Karpas-422 (cell line): ENCODE data around the gene TUBE1. TPM values are rescaled to one million over a fixed set of nuclear protein-coding genes. Genes with fewer than 3 reads are reported as not detected.

Experiments
- DNase-seq: peaks from one replicate; pipeline ENCODE4 v3.0.0-alpha.2; 2015
- H2AFZ ChIP-seq: fragments of 200-600 bp; sonication (generic); 2 replicates; pipeline ENCODE4 v1.6.1; 2014; ENCODE audit warnings: antibody characterized with exemption, low read length, mixed read lengths
- H3K27ac ChIP-seq: fragments of 200-600 bp; sonication (generic); 2 replicates; pipeline ENCODE4 v1.5.1; 2014; ENCODE audit warnings: mild to moderate bottlenecking, low read length, moderate library complexity
- H3K27me3 ChIP-seq: fragments of 200-600 bp; sonication (generic); 2 replicates; pipeline ENCODE4 v1.6.1; 2014; ENCODE audit warnings: low read length, mixed read lengths
- H3K36me3 ChIP-seq: fragments of 200-600 bp; sonication (generic); 2 replicates; pipeline ENCODE4 v1.6.1; 2014; ENCODE audit warnings: low read length, mixed read lengths; ENCODE audit not compliant: insufficient read depth
- H3K4me1 ChIP-seq: fragments of 200-600 bp; sonication (generic); 2 replicates; pipeline ENCODE4 v1.6.1; 2014; ENCODE audit warnings: mild to moderate bottlenecking, low read length, mixed read lengths
- H3K4me2 ChIP-seq: fragments of 200-600 bp; sonication (generic); 2 replicates; pipeline ENCODE4 v1.6.1; 2014; ENCODE audit warnings: low read length, low read depth, mild to moderate bottlenecking; ENCODE audit not compliant: poor library complexity, severe bottlenecking
- H3K4me3 ChIP-seq: fragments of 200-600 bp; sonication (generic); 2 replicates; pipeline ENCODE4 v1.5.1; 2014; ENCODE audit warnings: mild to moderate bottlenecking, antibody characterized with exemption, low read length, mixed read lengths
- H3K79me2 ChIP-seq: fragments of 200-600 bp; sonication (generic); 2 replicates; pipeline ENCODE4 v1.6.1; 2014; ENCODE audit warnings: mild to moderate bottlenecking, low read length, mixed read lengths
- H3K9ac ChIP-seq: fragments of 200-600 bp; sonication (generic); 2 replicates; pipeline ENCODE4 v1.6.0; 2014; ENCODE audit warnings: low read length
- H3K9me2 ChIP-seq: fragments of 200-600 bp; sonication (generic), shearing (Covaris generic); replicated peaks from 2 replicates; pipeline ENCODE4 v1.6.0; 2014; ENCODE audit warnings: mild to moderate bottlenecking, low read length, moderate library complexity; ENCODE audit not compliant: insufficient read depth
- H3K9me3 ChIP-seq: fragments of 300-700, 200-600 bp; sonication (generic); 2 replicates; pipeline ENCODE4 v1.6.1; 2014; ENCODE audit warnings: low read length, mixed read lengths
- H4K20me1 ChIP-seq: fragments of 200-600 bp; sonication (generic); 2 replicates; pipeline ENCODE4 v1.6.1; 2014; ENCODE audit warnings: mild to moderate bottlenecking, antibody characterized with exemption, low read length, low read depth; ENCODE audit not compliant: insufficient read depth
- total RNA-seq: library from RNA; depleted of rRNA; stranded (reverse); fragments of >200 nt; shearing (Covaris generic); gene quantifications from 2 replicates; pipeline ENCODE4 v1.2.3, GENCODE V29; 2014; ENCODE audit warnings: low replicate concordance

TUBE1 gene
- total RNA-seq, 1 experiment from 2014 or later: 110 TPM

DNA sequence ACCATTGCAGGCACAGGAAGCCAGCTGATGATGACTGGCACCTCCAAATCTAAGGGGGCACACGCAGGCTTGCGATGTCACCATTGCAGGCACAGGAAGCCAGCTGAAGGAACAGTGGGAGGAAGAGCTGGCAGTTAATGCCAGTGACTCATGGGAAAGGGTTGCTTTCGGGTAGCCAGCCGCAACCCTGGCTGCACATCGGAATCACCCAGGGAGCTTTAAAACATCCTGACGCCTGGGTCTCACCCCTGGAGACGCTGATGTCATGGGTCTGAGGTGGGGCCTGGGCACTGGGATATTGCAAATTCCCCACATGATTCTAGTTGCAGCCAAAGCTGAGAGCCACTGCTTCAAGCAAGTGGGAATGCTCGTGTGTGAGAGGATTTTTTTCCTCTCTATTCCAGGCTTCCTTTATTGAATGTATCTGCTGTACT is 49.5 kb downstream of the TUBE1 start:
- H4K20me1 ChIP-seq: no peaks in the 10 kb centered on the region
- no peak for DNase-seq
- no peaks in the 10 kb centered on the region for H3K36me3 ChIP-seq
- H2AFZ ChIP-seq: no peak overlapping the region
- H3K9me2 ChIP-seq: no peaks in the 10 kb centered on the region
- no peak overlapping the region for H3K27ac ChIP-seq
- no peaks in the 10 kb centered on the region for H3K9me3 ChIP-seq
- H3K27me3 ChIP-seq: no peaks in the 10 kb centered on the region; the same call in 1 of the 2 replicates
- H3K4me2 ChIP-seq: no peak overlapping the region
- H3K4me1 ChIP-seq: peaks cover 3% of the 10 kb centered on the region
- no peaks in the 10 kb centered on the region for H3K79me2 ChIP-seq
- no peak overlapping the region for H3K9ac ChIP-seq
- no peak overlapping the region for H3K4me3 ChIP-seq

GRCh38 chr6:112036088-112036637 is 51.1 kb downstream of the TUBE1 start:
- Histone ChIP-seq H4K20me1 (no peaks in the 10 kb centered on the region), H3K27me3 (no peaks in the 10 kb centered on the region), H3K9ac (no peak overlapping the region), H3K9me3 (no peaks in the 10 kb centered on the region), H3K4me1 (no peaks in the 10 kb centered on the region; the same call in 1 of the 2 replicates), H2AFZ (no peak overlapping the region), H3K4me3 (no peak overlapping the region), H3K27ac (no peak overlapping the region), H3K4me2 (no peak overlapping the region), H3K79me2 (no peaks in the 10 kb centered on the region), H3K36me3 (no peaks in the 10 kb centered on the region), H3K9me2 (no peaks in the 10 kb centered on the region)
- DNase-seq: no peak

DNA sequence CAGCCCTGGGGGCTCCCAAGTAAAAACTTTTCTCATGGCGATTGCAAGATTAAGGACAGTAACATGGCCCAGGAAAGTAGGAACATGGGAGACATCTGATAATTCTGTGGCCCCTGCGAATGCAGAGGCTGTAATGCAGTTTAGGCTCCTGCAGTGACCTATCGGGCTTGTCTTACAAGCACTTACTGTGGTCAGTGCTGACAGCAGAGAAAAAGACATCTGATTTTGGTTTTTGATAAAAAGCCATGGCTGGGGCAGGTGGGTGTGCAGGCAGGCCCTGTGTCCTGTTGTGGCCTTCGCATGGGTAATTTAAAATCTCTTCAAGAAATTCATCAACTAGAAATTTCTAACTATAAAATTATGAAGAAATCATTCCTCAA is 52.7 kb downstream of the TUBE1 start:
- Histone ChIP-seq H4K20me1 (no peaks in the 10 kb centered on the region), H3K9me3 (no peaks in the 10 kb centered on the region), H3K79me2 (no peaks in the 10 kb centered on the region), H3K4me3 (no peak overlapping the region), H3K36me3 (no peaks in the 10 kb centered on the region), H3K27ac (no peak overlapping the region), H3K9ac (no peak overlapping the region), H3K4me2 (no peak overlapping the region), H2AFZ (no peak overlapping the region), H3K9me2 (no peaks in the 10 kb centered on the region), H3K4me1 (no peaks in the 10 kb centered on the region), H3K27me3 (no peaks in the 10 kb centered on the region)
- no peak for DNase-seq

DNA sequence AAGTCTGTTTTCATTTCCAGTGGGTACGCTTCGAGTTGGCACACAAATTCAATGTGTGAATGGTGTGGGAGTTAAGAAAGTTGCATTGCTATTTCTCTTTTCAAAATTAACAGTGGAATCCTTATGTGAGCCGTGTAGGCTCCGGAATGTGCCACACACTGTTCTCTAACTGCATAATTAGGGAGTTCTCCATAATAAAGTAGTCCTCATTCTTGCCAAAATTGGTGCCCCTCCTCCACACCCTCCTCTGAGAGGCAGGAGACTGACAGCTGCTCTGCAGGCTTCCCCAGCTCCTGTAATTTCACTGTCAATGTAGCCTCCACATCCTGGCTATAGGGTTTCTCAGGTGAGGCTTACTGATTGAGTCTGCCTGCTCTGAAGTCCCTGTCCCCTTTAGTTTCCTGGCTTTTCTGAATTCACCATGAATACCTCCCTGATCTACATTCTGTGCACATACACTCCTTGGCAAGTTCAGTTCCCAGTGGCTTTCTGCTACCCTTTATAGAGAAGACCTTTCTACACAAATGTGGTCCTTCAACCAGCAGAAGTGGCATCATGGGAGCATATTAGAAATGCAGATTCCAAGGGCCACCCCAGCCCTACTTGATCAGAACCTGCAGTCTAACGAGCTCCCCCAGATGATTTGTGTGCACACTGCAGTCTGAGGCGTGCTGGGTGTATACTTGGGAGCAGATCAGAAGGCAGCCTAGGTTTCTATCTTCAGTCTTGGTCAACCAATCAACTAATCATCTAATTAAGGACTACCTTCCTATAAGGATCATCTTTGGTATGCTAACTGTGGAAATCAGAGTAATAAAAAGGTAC is 53.3 kb downstream of the TUBE1 start:
- no peaks in the 10 kb centered on the region for H3K4me1 ChIP-seq
- H3K9ac ChIP-seq: no peak overlapping the region
- no peaks in the 10 kb centered on the region for H3K27me3 ChIP-seq
- H2AFZ ChIP-seq: no peak overlapping the region
- no peak for DNase-seq
- H3K36me3 ChIP-seq: no peaks in the 10 kb centered on the region
- no peaks in the 10 kb centered on the region for H4K20me1 ChIP-seq
- no peak overlapping the region for H3K27ac ChIP-seq
- H3K9me2 ChIP-seq: no peaks in the 10 kb centered on the region
- no peaks in the 10 kb centered on the region for H3K9me3 ChIP-seq
- no peaks in the 10 kb centered on the region for H3K79me2 ChIP-seq
- no peak overlapping the region for H3K4me3 ChIP-seq
- H3K4me2 ChIP-seq: no peak overlapping the region

DNA sequence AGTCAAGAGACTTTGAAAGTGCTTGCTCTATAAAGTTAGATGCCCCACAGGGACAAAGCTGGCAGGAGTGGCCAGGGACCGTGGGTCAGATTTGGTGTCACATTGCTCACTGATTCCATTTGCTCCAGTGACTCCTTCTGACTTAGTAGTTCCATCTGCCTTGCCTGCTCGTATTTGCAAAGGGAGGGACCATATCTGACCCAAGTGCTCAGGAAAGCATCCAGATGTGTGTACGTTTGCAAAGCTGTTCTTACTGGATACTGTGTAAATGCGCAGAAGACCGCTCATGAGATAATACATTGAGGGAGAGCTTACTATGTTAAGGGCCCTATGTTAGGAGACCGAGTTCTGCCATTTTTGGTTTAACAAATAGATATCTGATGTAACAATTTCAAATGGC is 54.6 kb downstream of the TUBE1 start:
- no peaks in the 10 kb centered on the region for H4K20me1 ChIP-seq
- H3K9ac ChIP-seq: no peak overlapping the region
- no peak for DNase-seq
- H3K27me3 ChIP-seq: no peaks in the 10 kb centered on the region
- H3K4me3 ChIP-seq: no peak overlapping the region
- H3K27ac ChIP-seq: no peak overlapping the region
- H3K36me3 ChIP-seq: no peaks in the 10 kb centered on the region
- no peaks in the 10 kb centered on the region for H3K79me2 ChIP-seq
- no peak overlapping the region for H2AFZ ChIP-seq
- no peaks in the 10 kb centered on the region for H3K9me2 ChIP-seq
- no peaks in the 10 kb centered on the region for H3K4me1 ChIP-seq
- no peaks in the 10 kb centered on the region for H3K9me3 ChIP-seq
- H3K4me2 ChIP-seq: no peak overlapping the region

- H3K9me2 ChIP-seq: no peaks in the 10 kb centered on the region
- no peak for DNase-seq
Observed at GRCh38 chr6:112031960-112032359, 55.3 kb downstream of the TUBE1 start.

GRCh38 chr6:112030961-112031660 is 56.2 kb downstream of the TUBE1 start:
- Histone ChIP-seq H3K9me3 (no peaks in the 10 kb centered on the region), H3K4me2 (no peak overlapping the region), H4K20me1 (no peaks in the 10 kb centered on the region), H3K4me1 (no peaks in the 10 kb centered on the region), H2AFZ (no peak overlapping the region), H3K9me2 (no peaks in the 10 kb centered on the region), H3K4me3 (no peak overlapping the region), H3K9ac (no peak overlapping the region), H3K27me3 (no peaks in the 10 kb centered on the region), H3K79me2 (no peaks in the 10 kb centered on the region), H3K27ac (no peak overlapping the region), H3K36me3 (no peaks in the 10 kb centered on the region)
- DNase-seq: no peak

More at GRCh38 chr6:112031960-112032359, 55.3 kb downstream of the TUBE1 start:
- Histone ChIP-seq H2AFZ (no peak overlapping the region), H3K27ac (no peak overlapping the region), H3K9me3 (no peaks in the 10 kb centered on the region), H3K4me1 (no peaks in the 10 kb centered on the region), H3K79me2 (no peaks in the 10 kb centered on the region), H3K36me3 (no peaks in the 10 kb centered on the region), H3K27me3 (no peaks in the 10 kb centered on the region), H3K4me3 (no peak overlapping the region), H4K20me1 (no peaks in the 10 kb centered on the region), H3K4me2 (no peak overlapping the region), H3K9ac (no peak overlapping the region)

GRCh38 chr6:112030206-112030960 is 56.9 kb downstream of the TUBE1 start:
- H3K4me3 ChIP-seq: no peak overlapping the region
- no peaks in the 10 kb centered on the region for H3K79me2 ChIP-seq
- no peak overlapping the region for H3K9ac ChIP-seq
- H3K4me2 ChIP-seq: no peak overlapping the region
- no peaks in the 10 kb centered on the region for H4K20me1 ChIP-seq
- no peak overlapping the region for H2AFZ ChIP-seq
- no peaks in the 10 kb centered on the region for H3K27me3 ChIP-seq
- no peaks in the 10 kb centered on the region for H3K4me1 ChIP-seq
- no peak overlapping the region for H3K27ac ChIP-seq
- H3K9me2 ChIP-seq: no peaks in the 10 kb centered on the region
- DNase-seq: no peak
- no peaks in the 10 kb centered on the region for H3K36me3 ChIP-seq
- H3K9me3 ChIP-seq: no peaks in the 10 kb centered on the region
